Measurements from ENCODE around the gene OXCT1. TPM values are rescaled to one million over a fixed set of nuclear protein-coding genes. Genes with fewer than 3 reads are reported as not detected.

The OXCT1 gene
- total and polyA plus RNA-seq, 2 of the 13 experiments (the other 11 are each of a cell fraction or from before 2014, with no cell fraction given) = 0.92 to 4.7 TPM

DNA sequence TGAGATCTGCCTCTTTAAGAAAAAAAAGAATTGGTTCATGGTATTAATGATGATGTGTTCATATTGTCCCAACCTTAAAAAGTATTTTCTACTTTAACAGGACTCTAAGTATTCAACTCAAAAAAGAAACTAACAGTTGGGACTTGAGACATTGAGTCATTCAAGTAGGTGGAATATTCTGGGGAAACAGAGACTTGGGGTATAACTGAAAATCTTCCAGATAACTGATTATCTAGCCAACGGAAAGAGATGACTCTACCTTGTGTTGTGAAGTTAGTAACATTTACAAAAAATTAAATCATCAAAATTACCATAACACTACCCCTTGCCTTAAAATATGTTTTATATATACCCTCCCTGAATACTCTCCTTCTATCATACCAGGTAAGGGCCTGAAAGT lies 19.1 kb downstream of the OXCT1 start:
- H3K9me3 ChIP-seq (ENCODE audit: low read length) = no peaks in the 10 kb centered on the region
- H3K9ac ChIP-seq (ENCODE audit: insufficient read depth, low read depth, low read length) = no peak overlapping the region
- ATAC-seq (no peak), DNase-seq (ENCODE audit: low spot score) (no peak), FAIRE-seq (no peak)
- BruUV-seq (replicated peaks) = no TSS peak
- CTCF ChIA-PET (ENCODE audit: low intra/inter-chr PET ratio, low total read pairs) = no interaction called here
- 0 out of 5 replicates have a peak, but pooled peaks cover 1 to 10% of the 10 kb centered on the region in 2 experiments for H3K36me3 ChIP-seq (replicated peaks in 1 of 2; ENCODE audit: control insufficient read depth in 1 of 2, insufficient read depth in 2 of 2, low read length in 2 of 2)
- no peaks in the 10 kb centered on the region for H4K20me1 ChIP-seq (ENCODE audit: insufficient read depth, low read length)
- intact Hi-C loops (cut with micrococcal nuclease; ENCODE audit: unreplicated experiment) = no loop called here
- H3K4me2 ChIP-seq (ENCODE audit: low read depth, low read length) = no peak overlapping the region
- POLR2A ChIA-PET = no interaction called here
- in situ Hi-C loops (cut with HindIII; ENCODE audit: extremely low pct_ligation_motif_present, low pct_unique_long_range_greater_than_20kb) = loop anchor here (25.0 kb wide), 2 partner anchors 736 to 911 kb away; partner anchors contain the start of gene CCDC152
- no peak overlapping the region for H3K4me3 ChIP-seq (replicated peaks in 1 of 3; ENCODE audit: insufficient read depth in 1 of 3, low read depth in 2 of 3, low read length in 3 of 3)
- WGBS (ENCODE audit: low lambda C conversion rate) = 5% methylated on average over 1 of the region's 1 CpG
- H3K79me2 ChIP-seq (ENCODE audit: insufficient read depth, low read length) = no peaks in the 10 kb centered on the region
- H3K27me3 ChIP-seq (ENCODE audit: control insufficient read depth in 1 of 2, insufficient read depth in 2 of 2, low read length in 2 of 2) = no peaks in the 10 kb centered on the region
- no peak overlapping the region for H2AFZ ChIP-seq (ENCODE audit: low read length)
- H3K27ac ChIP-seq (ENCODE audit: extremely low read length, insufficient read depth, low read length) = no peak overlapping the region
- H3K4me1 ChIP-seq (ENCODE audit: insufficient read depth, low read length) = no peaks in the 10 kb centered on the region
- TF ChIP-seq HDAC6 (IDR thresholded peaks at IDR 0.05; ENCODE audit: low read depth, low read length) (no peak), RFX3 (CRISPR knock-in tag; IDR thresholded peaks at IDR 0.05) (no peak), ZSCAN30 (CRISPR knock-in tag; IDR thresholded peaks at IDR 0.05) (no peak), FIP1L1 (IDR thresholded peaks at IDR 0.05; ENCODE audit: borderline replicate concordance, insufficient read depth, low read depth, low read length) (no peak), PATZ1 (CRISPR knock-in tag; IDR thresholded peaks at IDR 0.05) (no peak), RORA (CRISPR knock-in tag; IDR thresholded peaks at IDR 0.05) (no peak), ZNF326 (CRISPR knock-in tag; IDR thresholded peaks at IDR 0.05; ENCODE audit: borderline replicate concordance) (no peak), AKAP8 (CRISPR knock-in tag; IDR thresholded peaks at IDR 0.05) (no peak), PRDM10 (CRISPR knock-in tag; IDR thresholded peaks at IDR 0.05; ENCODE audit: low read depth) (no peak), ZNF563 (CRISPR knock-in tag; IDR thresholded peaks at IDR 0.05) (no peak), FOXJ3 (CRISPR knock-in tag; IDR thresholded peaks at IDR 0.05; ENCODE audit: borderline replicate concordance) (no peak), PPARG (CRISPR knock-in tag; conservative IDR thresholded peaks at IDR 0.05) (no peak), HIC2 (CRISPR knock-in tag; IDR thresholded peaks at IDR 0.05; ENCODE audit: low read depth) (no peak), SALL2 (CRISPR knock-in tag; IDR thresholded peaks at IDR 0.05) (no peak)
- TF ChIP-seq, protein P1, sequence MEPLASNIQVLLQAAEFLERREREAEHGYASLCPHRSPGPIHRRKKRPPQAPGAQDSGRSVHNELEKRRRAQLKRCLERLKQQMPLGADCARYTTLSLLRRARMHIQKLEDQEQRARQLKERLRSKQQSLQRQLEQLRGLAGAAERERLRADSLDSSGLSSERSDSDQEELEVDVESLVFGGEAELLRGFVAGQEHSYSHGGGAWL (CRISPR knock-in tag; IDR thresholded peaks at IDR 0.05) = no peak
- TF ChIP-seq, protein P2, sequence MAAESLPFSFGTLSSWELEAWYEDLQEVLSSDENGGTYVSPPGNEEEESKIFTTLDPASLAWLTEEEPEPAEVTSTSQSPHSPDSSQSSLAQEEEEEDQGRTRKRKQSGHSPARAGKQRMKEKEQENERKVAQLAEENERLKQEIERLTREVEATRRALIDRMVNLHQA (CRISPR knock-in tag; IDR thresholded peaks at IDR 0.05) = no peak
